Astrocyte (in vitro differentiated cells and primary cell): Measurements from ENCODE around the gene CROCC2. TPM values are rescaled to one million over a fixed set of nuclear protein-coding genes. Genes with fewer than 3 reads are reported as not detected.

Source experiments
- DNase-seq: peaks from one replicate; pipeline ENCODE4 v3.0.0-alpha.2; 2010; ENCODE audit warnings: low read depth
- FAIRE-seq: peaks from 2 replicates; lab custom pipeline; 2011; peaks lifted over from hg19 to GRCh38; lab: Jason Lieb, UNC
- H2AFZ ChIP-seq: 2 replicates; pipeline ENCODE4 v1.6.0; 2012; ENCODE audit warnings: low read depth, low read length, inconsistent platforms
- H3K27ac ChIP-seq: 2 replicates; pipeline ENCODE4 v1.5.1; 2011; ENCODE audit warnings: low read depth, low read length, inconsistent platforms
- H3K27me3 ChIP-seq: 2 replicates; pipeline ENCODE4 v1.6.0; 2011; ENCODE audit warnings: low read length, inconsistent platforms; ENCODE audit not compliant: insufficient read depth
- H3K36me3 ChIP-seq: 2 replicates; pipeline ENCODE4 v1.5.1; 2011; ENCODE audit warnings: low read length, inconsistent platforms; ENCODE audit not compliant: insufficient read depth
- H3K4me1 ChIP-seq: 2 replicates; pipeline ENCODE4 v1.5.1; 2011; ENCODE audit warnings: low read length, inconsistent platforms; ENCODE audit not compliant: insufficient read depth
- H3K4me2 ChIP-seq: 2 replicates; pipeline ENCODE4 v1.6.0; 2012; ENCODE audit warnings: low read length, inconsistent platforms
- H3K4me3 ChIP-seq: 2 replicates; pipeline ENCODE4 v1.5.1; 2011; ENCODE audit warnings: low read depth, mild to moderate bottlenecking, low read length, inconsistent platforms; ENCODE audit not compliant: insufficient read depth
- H3K79me2 ChIP-seq: 2 replicates; pipeline ENCODE4 v1.6.0; 2012; ENCODE audit warnings: mild to moderate bottlenecking, low read length, inconsistent platforms; ENCODE audit not compliant: insufficient read depth
- H3K9ac ChIP-seq: 2 replicates; pipeline ENCODE4 v1.6.0; 2012; ENCODE audit warnings: mild to moderate bottlenecking, low read length, inconsistent platforms
- H3K9me3 ChIP-seq: 2 replicates; pipeline ENCODE4 v1.5.1; 2012; ENCODE audit warnings: low read depth, mild to moderate bottlenecking, low read length, inconsistent platforms; ENCODE audit not compliant: insufficient read depth
- H4K20me1 ChIP-seq: 2 replicates; pipeline ENCODE4 v1.6.0; 2012; ENCODE audit warnings: low read length, inconsistent platforms; ENCODE audit not compliant: insufficient read depth
- H3K27ac Mint-ChIP-seq: one replicate; pipeline ENCODE4 v1.8.0; 2021; ENCODE audit warnings: mild to moderate bottlenecking, mixed read lengths; ENCODE audit not compliant: unreplicated experiment
- H3K27me3 Mint-ChIP-seq: one replicate; pipeline ENCODE4 v1.8.0; 2021; ENCODE audit warnings: low read depth, mixed read lengths; ENCODE audit not compliant: unreplicated experiment
- H3K36me3 Mint-ChIP-seq: one replicate; pipeline ENCODE4 v1.8.0; 2021; ENCODE audit warnings: low read depth, mixed read lengths; ENCODE audit not compliant: unreplicated experiment
- H3K4me1 Mint-ChIP-seq: one replicate; pipeline ENCODE4 v1.8.0; 2021; ENCODE audit warnings: low read depth, mixed read lengths; ENCODE audit not compliant: unreplicated experiment
- H3K4me3 Mint-ChIP-seq: one replicate; pipeline ENCODE4 v1.8.0; 2021; ENCODE audit warnings: mild to moderate bottlenecking, moderate library complexity, mixed read lengths; ENCODE audit not compliant: unreplicated experiment
- H3K9me3 Mint-ChIP-seq: one replicate; pipeline ENCODE4 v1.8.0; 2021; ENCODE audit warnings: mild to moderate bottlenecking, mixed read lengths; ENCODE audit not compliant: unreplicated experiment
- EZH2 ChIP-seq: IDR thresholded peaks from 2 replicates; pipeline ENCODE4 v1.6.1; 2012; ENCODE audit warnings: mild to moderate bottlenecking, low read length, inconsistent platforms; ENCODE audit not compliant: insufficient read depth
- total RNA-seq: library from RNA; stranded (reverse); gene quantifications from 2 replicates; pipeline ENCODE4 v1.2.1, GENCODE V29; 2021
- TF ChIP-seq, protein P1 (sequence below): IDR thresholded peaks from 2 replicates; pipeline ENCODE4 v1.5.1; 2011; ENCODE audit warnings: low read depth, mild to moderate bottlenecking, inconsistent platforms, low read length, moderate library complexity; ENCODE audit not compliant: insufficient read depth

Gene CROCC2
- total RNA-seq, 1 donor from 2014 or later: not detected

- TF ChIP-seq, protein P1, sequence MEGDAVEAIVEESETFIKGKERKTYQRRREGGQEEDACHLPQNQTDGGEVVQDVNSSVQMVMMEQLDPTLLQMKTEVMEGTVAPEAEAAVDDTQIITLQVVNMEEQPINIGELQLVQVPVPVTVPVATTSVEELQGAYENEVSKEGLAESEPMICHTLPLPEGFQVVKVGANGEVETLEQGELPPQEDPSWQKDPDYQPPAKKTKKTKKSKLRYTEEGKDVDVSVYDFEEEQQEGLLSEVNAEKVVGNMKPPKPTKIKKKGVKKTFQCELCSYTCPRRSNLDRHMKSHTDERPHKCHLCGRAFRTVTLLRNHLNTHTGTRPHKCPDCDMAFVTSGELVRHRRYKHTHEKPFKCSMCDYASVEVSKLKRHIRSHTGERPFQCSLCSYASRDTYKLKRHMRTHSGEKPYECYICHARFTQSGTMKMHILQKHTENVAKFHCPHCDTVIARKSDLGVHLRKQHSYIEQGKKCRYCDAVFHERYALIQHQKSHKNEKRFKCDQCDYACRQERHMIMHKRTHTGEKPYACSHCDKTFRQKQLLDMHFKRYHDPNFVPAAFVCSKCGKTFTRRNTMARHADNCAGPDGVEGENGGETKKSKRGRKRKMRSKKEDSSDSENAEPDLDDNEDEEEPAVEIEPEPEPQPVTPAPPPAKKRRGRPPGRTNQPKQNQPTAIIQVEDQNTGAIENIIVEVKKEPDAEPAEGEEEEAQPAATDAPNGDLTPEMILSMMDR: no peak
- no peak for TF ChIP-seq EZH2
- no peak for FAIRE-seq
Measured at GRCh38 chr2:240858321-240858720, 47.8 kb upstream of the CROCC2 start.

DNA sequence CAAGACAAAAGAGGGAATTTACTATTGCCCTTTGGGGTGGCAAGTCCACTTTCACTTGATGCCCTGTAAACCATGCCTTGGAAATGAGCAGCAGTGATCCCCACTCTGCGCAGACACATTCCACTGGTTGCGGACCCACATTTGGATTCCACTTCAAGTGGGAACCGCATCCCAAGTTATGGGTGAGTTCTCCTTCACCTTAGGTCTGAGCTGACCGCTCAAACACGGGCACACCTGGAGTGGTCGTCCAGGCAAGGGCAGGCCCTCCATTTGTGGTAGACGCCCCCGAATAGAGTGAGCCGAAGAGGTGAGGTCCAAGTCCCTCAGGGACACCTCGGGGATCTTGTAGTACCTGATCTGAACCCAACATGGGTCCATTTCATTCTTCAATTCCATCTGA lies 47.3 kb upstream of the CROCC2 start:
- peaks cover 16% of the 10 kb centered on the region for H3K9me3 Mint-ChIP-seq
- no peak overlapping the region for H3K4me2 ChIP-seq
- no peak overlapping the region for H2AFZ ChIP-seq
- H3K4me3 Mint-ChIP-seq: no peak overlapping the region
- peaks cover 47% of the 10 kb centered on the region for H3K27me3 Mint-ChIP-seq
- peaks cover 7% of the 10 kb centered on the region for H3K9me3 ChIP-seq
- H3K9ac ChIP-seq: no peak overlapping the region
- no peaks in the 10 kb centered on the region for H3K79me2 ChIP-seq
- no peak overlapping the region for H3K4me3 ChIP-seq
- no peak for DNase-seq
- TF ChIP-seq, protein P1: no peak
- no peak for TF ChIP-seq EZH2
- H3K4me1 ChIP-seq: no peaks in the 10 kb centered on the region
- H3K36me3 ChIP-seq: no peaks in the 10 kb centered on the region
- H3K27me3 ChIP-seq: peaks cover 21% of the 10 kb centered on the region
- no peak overlapping the region for H3K27ac ChIP-seq
- H3K27ac Mint-ChIP-seq: no peak overlapping the region
- no peaks in the 10 kb centered on the region for H3K4me1 Mint-ChIP-seq
- no peak for FAIRE-seq
- H4K20me1 ChIP-seq: no peaks in the 10 kb centered on the region
- H3K36me3 Mint-ChIP-seq: peaks cover 6% of the 10 kb centered on the region

More at GRCh38 chr2:240858321-240858720, 47.8 kb upstream of the CROCC2 start:
- peaks cover 20% of the 10 kb centered on the region for H3K9me3 Mint-ChIP-seq
- no peaks in the 10 kb centered on the region for H3K4me1 ChIP-seq
- no peaks in the 10 kb centered on the region for H3K79me2 ChIP-seq
- H3K27ac ChIP-seq: no peak overlapping the region
- DNase-seq: no peak
- H3K27ac Mint-ChIP-seq: no peak overlapping the region
- no peak overlapping the region for H3K4me3 Mint-ChIP-seq
- H3K9me3 ChIP-seq: peaks cover 7% of the 10 kb centered on the region
- H2AFZ ChIP-seq: no peak overlapping the region
- no peak overlapping the region for H3K4me3 ChIP-seq
- no peaks in the 10 kb centered on the region for H4K20me1 ChIP-seq
- H3K27me3 Mint-ChIP-seq: peaks cover 42% of the 10 kb centered on the region
- H3K27me3 ChIP-seq: peaks cover 20% of the 10 kb centered on the region
- peaks cover 6% of the 10 kb centered on the region for H3K36me3 Mint-ChIP-seq
- no peaks in the 10 kb centered on the region for H3K36me3 ChIP-seq
- no peaks in the 10 kb centered on the region for H3K4me1 Mint-ChIP-seq
- no peak overlapping the region for H3K9ac ChIP-seq
- no peak overlapping the region for H3K4me2 ChIP-seq

GRCh38 chr2:240861547-240861946 lies 44.6 kb upstream of the CROCC2 start:
- Histone ChIP-seq H3K9me3 (no peaks in the 10 kb centered on the region), H3K4me1 (no peaks in the 10 kb centered on the region), H2AFZ (no peak overlapping the region), H3K4me2 (no peak overlapping the region), H3K27me3 (peaks cover 29% of the 10 kb centered on the region), H3K9ac (no peak overlapping the region), H4K20me1 (no peaks in the 10 kb centered on the region), H3K27ac (no peak overlapping the region), H3K36me3 (no peaks in the 10 kb centered on the region), H3K79me2 (no peaks in the 10 kb centered on the region), H3K4me3 (no peak overlapping the region)
- no peaks in the 10 kb centered on the region for H3K4me1 Mint-ChIP-seq
- H3K36me3 Mint-ChIP-seq: peaks cover 3% of the 10 kb centered on the region
- DNase-seq (no peak), FAIRE-seq (no peak)
- H3K27ac Mint-ChIP-seq: no peak overlapping the region
- no peaks in the 10 kb centered on the region for H3K9me3 Mint-ChIP-seq
- TF ChIP-seq, protein P1: no peak
- TF ChIP-seq EZH2: no peak
- H3K27me3 Mint-ChIP-seq: peaks cover 63% of the 10 kb centered on the region
- H3K4me3 Mint-ChIP-seq: no peak overlapping the region
